Mesendoderm (in vitro differentiated cells): Measurements from ENCODE around the gene NEDD8.
A peak's percentile ranks its signal among the peaks of the same experiment; 100 is the strongest.

Experiments used
- DNase-seq: peaks from one replicate; pipeline ENCODE4 v3.0.0; 2013
- H2AK5ac ChIP-seq: 2 replicates; pipeline ENCODE4 v1.6.1; 2013; ENCODE audit warnings: low read length, inconsistent platforms
- H2BK120ac ChIP-seq: 2 replicates; pipeline ENCODE4 v1.6.1; 2013; ENCODE audit warnings: low read depth, mild to moderate bottlenecking, low read length, moderate library complexity, mixed read lengths
- H2BK15ac ChIP-seq: replicated peaks from 2 replicates; pipeline ENCODE4 v1.6.1; 2013; ENCODE audit warnings: low read depth, mild to moderate bottlenecking, moderate library complexity
- H2BK5ac ChIP-seq: 2 replicates; pipeline ENCODE4 v1.6.1; 2013; ENCODE audit warnings: low read length, inconsistent platforms
- H3K18ac ChIP-seq: 2 replicates; pipeline ENCODE4 v1.6.1; 2013; ENCODE audit warnings: mild to moderate bottlenecking, low read length, mixed read lengths
- H3K23ac ChIP-seq: one replicate; pipeline ENCODE4 v1.6.1; 2013; ENCODE audit warnings: low read length
- H3K27ac ChIP-seq: 2 replicates; pipeline ENCODE4 v1.5.1; 2013; ENCODE audit warnings: low read depth, mild to moderate bottlenecking, inconsistent platforms, low read length, moderate library complexity
- H3K27me3 ChIP-seq: 2 replicates; pipeline ENCODE4 v1.6.1; 2013; ENCODE audit warnings: low read length, control low read depth, mild to moderate bottlenecking, inconsistent platforms; ENCODE audit not compliant: insufficient read depth, poor library complexity
- H3K36me3 ChIP-seq: 2 replicates; pipeline ENCODE4 v1.6.1; 2013; ENCODE audit warnings: low read length, inconsistent platforms; ENCODE audit not compliant: control insufficient read depth, insufficient read depth
- H3K4ac ChIP-seq: one replicate; pipeline ENCODE4 v1.6.1; 2013; ENCODE audit warnings: low read depth, mild to moderate bottlenecking, low read length, moderate library complexity
- H3K4me1 ChIP-seq: 2 replicates; pipeline ENCODE4 v1.6.1; 2013; ENCODE audit warnings: low read depth, low read length, inconsistent platforms; ENCODE audit not compliant: control insufficient read depth
- H3K4me2 ChIP-seq: 2 replicates; pipeline ENCODE4 v1.6.1; 2013; ENCODE audit warnings: low read length
- H3K4me3 ChIP-seq: 2 replicates; pipeline ENCODE4 v1.5.1; 2013; ENCODE audit warnings: mild to moderate bottlenecking, low read length
- H3K56ac ChIP-seq: one replicate; pipeline ENCODE4 v1.6.1; 2013; ENCODE audit warnings: low read length
- H3K79me1 ChIP-seq: 2 replicates; pipeline ENCODE4 v1.6.1; 2013; ENCODE audit warnings: low read length, inconsistent platforms
- H3K79me2 ChIP-seq: 2 replicates; pipeline ENCODE4 v1.6.1; 2013; ENCODE audit warnings: mild to moderate bottlenecking, low read length; ENCODE audit not compliant: control insufficient read depth, insufficient read depth
- H3K9ac ChIP-seq: 2 replicates; pipeline ENCODE4 v1.6.1; 2013; ENCODE audit warnings: low read length, inconsistent platforms
- H4K5ac ChIP-seq: one replicate; pipeline ENCODE4 v1.6.1; 2013; ENCODE audit warnings: low read length
- H4K8ac ChIP-seq: one replicate; pipeline ENCODE4 v1.6.1; 2013; ENCODE audit warnings: low read depth, mild to moderate bottlenecking, control low read depth, low read length, moderate library complexity
- WGBS: extraction: QIAGEN DNeasy Blood & Tissue Kit; methylation state at CpG from one replicate; pipeline ENCODE4 v1.1.7; 2013; ENCODE audit warnings: low lambda C conversion rate, missing lambda C conversion rate; ENCODE audit not compliant: insufficient coverage; ENCODE audit errors: extremely low coverage; 5-methylcytosine and 5-hydroxymethylcytosine counted together

Gene NEDD8

DNA sequence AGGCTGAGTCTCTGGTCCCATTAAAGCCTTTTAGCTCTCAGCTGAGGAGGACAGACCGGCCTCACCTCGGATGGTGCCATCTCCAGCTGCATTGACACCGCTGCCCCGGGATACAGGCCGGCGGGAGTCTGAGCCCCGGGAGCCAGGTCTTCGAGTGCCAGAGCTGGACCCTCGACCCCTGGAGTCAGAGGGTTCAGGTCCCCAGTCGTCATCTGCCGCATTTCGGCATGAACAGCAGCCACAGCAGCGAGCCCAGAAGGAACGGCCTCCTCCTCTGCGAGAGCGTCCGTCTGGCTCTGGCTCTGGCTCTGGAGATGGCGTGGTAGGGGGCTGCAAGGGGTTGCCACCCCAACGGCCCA is 29.8 kb upstream of the NEDD8 start:
- Histone ChIP-seq H3K9ac (no peak overlapping the region), H3K79me1 (no peaks in the 10 kb centered on the region), H2BK120ac (no peak overlapping the region), H3K27me3 (no peaks in the 10 kb centered on the region), H3K4ac (no peak overlapping the region), H4K8ac (no peak overlapping the region), H3K4me3 (no peak overlapping the region), H2BK15ac (no peak overlapping the region), H2AK5ac (no peak overlapping the region), H3K36me3 (no peaks in the 10 kb centered on the region), H3K27ac (no peak overlapping the region), H3K56ac (no peak overlapping the region), H4K5ac (no peak overlapping the region), H3K4me1 (no peaks in the 10 kb centered on the region), H2BK5ac (no peak overlapping the region), H3K79me2 (no peaks in the 10 kb centered on the region), H3K18ac (no peak overlapping the region), H3K23ac (no peak overlapping the region), H3K4me2 (no peak overlapping the region)
- no CpG with 5 or more reads among the region's 19 CpGs for WGBS
- no peak for DNase-seq

DNA sequence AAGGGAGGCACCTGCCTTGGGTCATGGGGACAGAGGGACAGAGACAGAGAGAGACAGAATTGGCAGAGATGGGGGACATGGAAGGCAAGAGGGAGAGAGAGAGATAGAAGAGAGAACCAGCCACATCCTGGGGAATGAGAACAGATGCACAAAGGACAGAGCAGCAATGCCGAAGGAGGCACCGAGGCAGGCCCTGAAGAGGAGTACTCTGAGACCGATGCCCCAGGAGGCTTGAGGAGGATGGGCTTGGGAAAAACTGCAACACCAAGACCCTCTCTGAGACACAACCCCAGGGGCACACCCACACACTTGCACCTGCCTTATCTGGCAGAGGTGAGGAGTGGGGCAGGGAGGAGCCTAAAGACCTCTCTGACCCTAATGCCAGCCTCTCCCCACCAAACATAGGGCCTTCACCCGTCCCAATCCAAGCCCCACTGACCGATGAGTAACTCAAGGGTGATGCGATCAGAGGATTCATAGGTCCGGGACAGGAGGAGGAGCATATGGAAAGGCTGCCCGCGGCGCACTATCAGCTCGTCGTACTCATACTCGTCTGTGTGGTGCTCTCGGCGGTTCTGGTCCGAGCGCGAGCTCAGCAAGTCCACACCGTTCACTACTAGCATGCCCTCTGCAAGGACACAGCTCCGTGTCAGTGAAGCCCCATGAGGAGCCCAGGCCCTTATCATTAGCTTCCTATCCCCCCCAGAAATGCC is 29.2 kb upstream of the NEDD8 start:
- Histone ChIP-seq H3K18ac (no peak overlapping the region), H4K5ac (no peak overlapping the region), H2BK15ac (no peak overlapping the region), H3K79me2 (no peaks in the 10 kb centered on the region), H3K27me3 (no peaks in the 10 kb centered on the region), H3K27ac (no peak overlapping the region), H2BK120ac (no peak overlapping the region), H3K36me3 (no peaks in the 10 kb centered on the region), H3K4me1 (no peaks in the 10 kb centered on the region), H2AK5ac (no peak overlapping the region), H3K23ac (no peak overlapping the region), H4K8ac (no peak overlapping the region), H3K56ac (no peak overlapping the region), H3K79me1 (no peaks in the 10 kb centered on the region), H3K4me3 (no peak overlapping the region), H2BK5ac (no peak overlapping the region), H3K4me2 (no peak overlapping the region), H3K4ac (no peak overlapping the region), H3K9ac (no peak overlapping the region)
- WGBS: no CpG with 5 or more reads among the region's 20 CpGs
- DNase-seq: no peak

DNA sequence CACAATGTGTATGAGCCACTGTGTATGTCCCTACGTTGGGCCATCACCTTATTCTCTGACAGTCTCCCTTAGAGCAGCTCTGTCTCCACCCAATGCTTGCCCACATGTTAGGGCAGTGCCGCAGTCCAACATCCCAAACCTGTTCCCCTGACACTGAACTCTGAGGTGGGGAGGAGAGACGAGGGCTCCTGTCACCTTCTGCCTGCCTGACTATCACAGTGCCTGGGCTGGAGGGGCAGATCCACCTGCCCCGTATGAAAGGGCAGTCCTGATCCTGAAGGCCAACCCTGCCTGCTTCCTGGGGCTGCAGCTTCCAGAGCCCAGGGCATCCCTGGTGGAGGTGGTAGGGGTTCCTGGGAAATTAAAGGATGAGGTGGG is 28.6 kb upstream of the NEDD8 start:
- H4K8ac ChIP-seq: no peak overlapping the region
- no peak overlapping the region for H3K4ac ChIP-seq
- no peaks in the 10 kb centered on the region for H3K36me3 ChIP-seq
- H3K27ac ChIP-seq: no peak overlapping the region
- H3K79me2 ChIP-seq: no peaks in the 10 kb centered on the region
- no peak overlapping the region for H3K23ac ChIP-seq
- H3K4me2 ChIP-seq: no peak overlapping the region
- H3K18ac ChIP-seq: no peak overlapping the region
- H2BK5ac ChIP-seq: no peak overlapping the region
- H3K79me1 ChIP-seq: no peaks in the 10 kb centered on the region
- no peak overlapping the region for H2AK5ac ChIP-seq
- no peak overlapping the region for H3K9ac ChIP-seq
- no peak overlapping the region for H3K4me3 ChIP-seq
- no peak overlapping the region for H2BK15ac ChIP-seq
- H2BK120ac ChIP-seq: no peak overlapping the region
- no peak overlapping the region for H4K5ac ChIP-seq
- no peak overlapping the region for H3K56ac ChIP-seq
- DNase-seq: no peak
- WGBS: no CpG with 5 or more reads among the region's 4 CpGs
- no peaks in the 10 kb centered on the region for H3K4me1 ChIP-seq
- H3K27me3 ChIP-seq: no peaks in the 10 kb centered on the region

DNA sequence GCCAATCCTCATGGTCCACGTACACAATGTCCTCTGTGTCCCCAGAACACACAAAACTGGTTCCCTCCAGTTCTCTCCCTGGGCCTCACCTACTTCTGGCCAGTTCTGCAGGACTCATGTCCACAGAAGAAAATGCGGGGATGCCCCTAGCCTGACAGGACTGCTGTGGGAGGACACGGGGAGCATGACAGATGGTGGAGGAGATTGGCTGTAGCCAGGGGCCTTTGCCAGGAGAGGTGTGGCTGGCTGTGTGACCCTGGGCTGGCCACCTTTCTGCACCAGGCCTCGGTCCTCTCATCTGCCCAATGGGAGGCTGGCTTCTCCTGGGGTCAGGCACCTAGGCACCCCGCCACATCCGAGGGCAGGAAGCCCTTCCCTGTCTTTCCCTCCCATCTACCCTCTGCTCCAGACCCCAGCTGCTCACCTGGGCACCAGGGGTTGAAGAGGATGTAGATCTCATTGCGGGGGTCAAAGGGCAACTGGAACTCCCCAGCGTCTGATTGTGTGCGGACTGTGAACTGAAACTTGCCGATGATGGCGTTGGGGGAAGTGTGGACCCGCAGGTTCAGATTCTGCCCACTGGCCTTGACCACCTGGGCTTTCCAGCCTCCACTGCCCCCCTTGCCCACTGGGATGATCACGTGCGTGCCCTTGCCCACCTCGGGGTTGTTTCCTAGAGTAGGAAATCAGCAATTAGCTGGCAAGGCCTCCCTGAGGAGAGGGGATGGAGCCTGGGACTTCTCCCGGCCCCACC is 28.0 kb upstream of the NEDD8 start:
- no peak overlapping the region for H4K8ac ChIP-seq
- no CpG with 5 or more reads among the region's 16 CpGs for WGBS
- H2AK5ac ChIP-seq: no peak overlapping the region
- no peak overlapping the region for H2BK120ac ChIP-seq
- no peaks in the 10 kb centered on the region for H3K4me1 ChIP-seq
- H3K56ac ChIP-seq: no peak overlapping the region
- H2BK15ac ChIP-seq: no peak overlapping the region
- H4K5ac ChIP-seq: no peak overlapping the region
- H3K9ac ChIP-seq: no peak overlapping the region
- H3K23ac ChIP-seq: no peak overlapping the region
- no peaks in the 10 kb centered on the region for H3K79me2 ChIP-seq
- H2BK5ac ChIP-seq: no peak overlapping the region
- H3K27ac ChIP-seq: no peak overlapping the region
- H3K79me1 ChIP-seq: no peaks in the 10 kb centered on the region
- DNase-seq: no peak
- no peaks in the 10 kb centered on the region for H3K27me3 ChIP-seq
- H3K4ac ChIP-seq: no peak overlapping the region
- H3K4me2 ChIP-seq: no peak overlapping the region
- no peaks in the 10 kb centered on the region for H3K36me3 ChIP-seq
- H3K18ac ChIP-seq: no peak overlapping the region
- no peak overlapping the region for H3K4me3 ChIP-seq

DNA sequence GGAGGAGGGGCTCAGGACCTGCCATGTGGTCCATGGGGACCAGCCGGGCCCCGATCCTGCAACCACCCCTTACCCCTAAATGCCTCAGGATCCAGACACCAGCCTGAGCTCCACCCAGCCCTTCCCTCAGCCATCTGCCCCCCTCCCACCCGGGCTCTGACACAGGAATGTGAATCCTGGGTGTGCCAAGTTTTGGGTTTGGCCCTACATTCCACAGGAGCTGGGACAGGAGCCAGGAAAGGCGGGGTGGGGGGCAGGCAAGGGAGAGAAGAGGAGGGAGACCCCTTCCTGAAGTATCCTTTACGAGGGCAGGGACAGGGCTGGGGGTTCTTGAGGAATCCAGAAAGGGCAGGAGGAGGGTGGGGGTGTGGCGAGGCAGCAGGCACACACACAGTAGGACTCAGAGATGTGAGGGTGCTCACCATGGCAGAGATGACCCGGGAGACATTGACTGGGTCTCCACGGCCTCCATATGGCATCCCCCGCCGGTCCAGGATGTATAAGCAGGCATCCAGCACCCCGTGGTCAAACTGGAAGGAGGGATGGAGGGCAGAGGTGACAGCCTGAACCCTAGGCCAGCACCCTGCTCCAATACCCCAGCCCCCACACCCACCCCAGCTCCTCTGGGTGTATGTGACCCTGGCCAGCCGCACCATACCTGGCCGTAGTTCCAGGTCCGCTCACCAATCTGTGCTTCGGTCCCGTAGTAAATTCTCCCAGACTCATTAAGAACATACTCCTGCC is 27.3 kb upstream of the NEDD8 start:
- WGBS: no CpG with 5 or more reads among the region's 16 CpGs
- H3K9ac ChIP-seq: no peak overlapping the region
- DNase-seq: peak; percentile 19

More for the DNA sequence above, 27.3 kb upstream of the NEDD8 start:
- Histone ChIP-seq H2AK5ac (no peak overlapping the region), H3K36me3 (no peaks in the 10 kb centered on the region), H4K5ac (no peak overlapping the region), H2BK120ac (no peak overlapping the region), H3K4ac (no peak overlapping the region), H3K79me1 (no peaks in the 10 kb centered on the region), H3K4me2 (no peak overlapping the region), H3K79me2 (no peaks in the 10 kb centered on the region), H3K4me3 (no peak overlapping the region), H3K27ac (no peak overlapping the region), H4K8ac (no peak overlapping the region), H3K23ac (no peak overlapping the region), H3K56ac (no peak overlapping the region), H3K4me1 (no peaks in the 10 kb centered on the region), H3K18ac (no peak overlapping the region), H3K27me3 (no peaks in the 10 kb centered on the region), H2BK5ac (no peak overlapping the region), H2BK15ac (no peak overlapping the region)
